IgD-negative memory B cell (primary cell): Measurements from ENCODE around the gene CPLX1. TPM values are rescaled to one million over a fixed set of nuclear protein-coding genes. Genes with fewer than 3 reads are reported as not detected.
"Not testable (repeated sequence)": the region's sequence is repeated elsewhere in the genome, so short reads cannot be mapped to it uniquely, and the experiment has no call there.

ENCODE experiments used
- H3K27ac Mint-ChIP-seq, 3 donors: one replicate each; pipeline ENCODE4 v1.8.0; 2020 to 2022; ENCODE audit warnings: mild to moderate bottlenecking in 3 of 3, mixed read lengths in 3 of 3, moderate library complexity in 1 of 3
- H3K27me3 Mint-ChIP-seq: one replicate; pipeline ENCODE4 v1.8.0; 2021; ENCODE audit warnings: mixed read lengths
- H3K36me3 Mint-ChIP-seq: one replicate; pipeline ENCODE4 v1.8.0; 2020; ENCODE audit warnings: mild to moderate bottlenecking, mixed read lengths
- H3K4me1 Mint-ChIP-seq, 3 donors: one replicate each; pipeline ENCODE4 v1.8.0; 2020 to 2022; ENCODE audit warnings: mixed read lengths in 3 of 3, mild to moderate bottlenecking in 1 of 3
- H3K4me3 Mint-ChIP-seq, 4 donors: one replicate each; pipeline ENCODE4 v1.8.0; 2020 to 2022; ENCODE audit warnings: mild to moderate bottlenecking in 4 of 4, mixed read lengths in 4 of 4, moderate library complexity in 3 of 4
- H3K9me3 Mint-ChIP-seq, 3 donors: one replicate each; pipeline ENCODE4 v1.8.0; 2020 to 2021; ENCODE audit warnings: mixed read lengths in 3 of 3, mild to moderate bottlenecking in 1 of 3
- polyA plus RNA-seq: library from polyadenylated mRNA; unstranded; fragments of 300-500 nt; fragmentation: Illumina TruSeq; gene quantifications from one replicate; pipeline ENCODE4 v1.2.3, GENCODE V29; 2021

Gene CPLX1
- polyA plus RNA-seq, 1 donor from 2014 or later = not detected

- Mint-ChIP-seq H3K27me3 (no peaks in the 10 kb centered on the region), H3K4me3 (no peak overlapping the region), H3K4me1 (peaks cover 0 to 1% (median 1%) of the 10 kb centered on the region in 3 donors)
Observed at GRCh38 chr4:749698-750666, 75.9 kb downstream of the CPLX1 start.

GRCh38 chr4:748461-748860 lies 77.5 kb downstream of the CPLX1 start:
- H3K4me3 Mint-ChIP-seq = no peak overlapping the region
- no peaks in the 10 kb centered on the region for H3K9me3 Mint-ChIP-seq
- no peaks in the 10 kb centered on the region for H3K4me1 Mint-ChIP-seq
- peaks cover 2% of the 10 kb centered on the region for H3K36me3 Mint-ChIP-seq
- no peaks in the 10 kb centered on the region for H3K27me3 Mint-ChIP-seq
- no peak overlapping the region for H3K27ac Mint-ChIP-seq

More at GRCh38 chr4:749698-750666, 75.9 kb downstream of the CPLX1 start:
- no peaks in the 10 kb centered on the region for H3K9me3 Mint-ChIP-seq
- H3K36me3 Mint-ChIP-seq = no peaks in the 10 kb centered on the region
- no peak overlapping the region for H3K27ac Mint-ChIP-seq

- peak overlapping the region in 1 of 3 donors; percentile 80 for H3K27ac Mint-ChIP-seq
- H3K4me1 Mint-ChIP-seq = peaks cover 2% of the 10 kb centered on the region in 3 donors
- no peak overlapping the region for H3K4me3 Mint-ChIP-seq
- no peaks in the 10 kb centered on the region for H3K27me3 Mint-ChIP-seq
- peaks cover 2% of the 10 kb centered on the region for H3K36me3 Mint-ChIP-seq
- no peaks in the 10 kb centered on the region for H3K9me3 Mint-ChIP-seq
Observed at GRCh38 chr4:747546-748170, 78.3 kb downstream of the CPLX1 start.

GRCh38 chr4:744212-744841 lies 81.6 kb downstream of the CPLX1 start:
- Mint-ChIP-seq H3K27me3 (no peaks in the 10 kb centered on the region), H3K27ac (peak overlapping the region in 1 of 3 donors; percentile 53), H3K36me3 (peaks cover 4% of the 10 kb centered on the region), H3K4me1 (peaks cover 5 to 6% (median 5%) of the 10 kb centered on the region in 3 donors), H3K9me3 (no peaks in the 10 kb centered on the region), H3K4me3 (no peak overlapping the region)

- Mint-ChIP-seq H3K9me3 (no peaks in the 10 kb centered on the region), H3K36me3 (peaks cover 4% of the 10 kb centered on the region), H3K4me3 (no peak overlapping the region), H3K27me3 (no peaks in the 10 kb centered on the region), H3K4me1 (peaks cover 5 to 9% (median 5%) of the 10 kb centered on the region in 3 donors), H3K27ac (peak overlapping the region in 1 of 3 donors; percentile 53)
Observed at GRCh38 chr4:743463-744211, 82.3 kb downstream of the CPLX1 start.

- H3K4me3 Mint-ChIP-seq = no peak overlapping the region
- no peaks in the 10 kb centered on the region for H3K27me3 Mint-ChIP-seq
- no peaks in the 10 kb centered on the region for H3K9me3 Mint-ChIP-seq
- peaks cover 4% of the 10 kb centered on the region for H3K36me3 Mint-ChIP-seq
- H3K4me1 Mint-ChIP-seq = peaks cover 5 to 9% (median 5%) of the 10 kb centered on the region in 3 donors
- H3K27ac Mint-ChIP-seq = peak overlapping the region in 1 of 3 donors; percentile 51
Observed at GRCh38 chr4:742742-743311, 83.1 kb downstream of the CPLX1 start.

- Mint-ChIP-seq H3K27ac (peak overlapping the region in 1 of 3 donors; percentile 51), H3K4me3 (no peak overlapping the region)
Observed at GRCh38 chr4:742096-742741, 83.7 kb downstream of the CPLX1 start.

GRCh38 chr4:740656-741282 lies 85.2 kb downstream of the CPLX1 start:
- Mint-ChIP-seq H3K9me3 (no peaks in the 10 kb centered on the region), H3K36me3 (peaks cover 4% of the 10 kb centered on the region), H3K4me3 (peak overlapping the region in 1 of 4 donors; percentile 38), H3K27ac (no peak overlapping the region), H3K4me1 (peaks cover 5 to 13% (median 5%) of the 10 kb centered on the region in 3 donors), H3K27me3 (no peaks in the 10 kb centered on the region)

More at GRCh38 chr4:742096-742741, 83.7 kb downstream of the CPLX1 start:
- H3K4me1 Mint-ChIP-seq = peaks cover 5 to 13% (median 5%) of the 10 kb centered on the region in 3 donors
- H3K36me3 Mint-ChIP-seq = peaks cover 4% of the 10 kb centered on the region
- H3K9me3 Mint-ChIP-seq = no peaks in the 10 kb centered on the region
- no peaks in the 10 kb centered on the region for H3K27me3 Mint-ChIP-seq

- H3K9me3 Mint-ChIP-seq = no peaks in the 10 kb centered on the region
- no peak overlapping the region for H3K4me3 Mint-ChIP-seq
- H3K27ac Mint-ChIP-seq = no peak overlapping the region
- peaks cover 5 to 13% (median 5%) of the 10 kb centered on the region in 3 donors for H3K4me1 Mint-ChIP-seq
- H3K27me3 Mint-ChIP-seq = no peaks in the 10 kb centered on the region
- H3K36me3 Mint-ChIP-seq = peaks cover 4% of the 10 kb centered on the region
Observed at GRCh38 chr4:740011-740410, 85.9 kb downstream of the CPLX1 start.

GRCh38 chr4:739569-739968 lies 86.4 kb downstream of the CPLX1 start:
- peaks cover 5 to 13% (median 5%) of the 10 kb centered on the region in 3 donors for H3K4me1 Mint-ChIP-seq
- H3K9me3 Mint-ChIP-seq = no peaks in the 10 kb centered on the region
- no peak overlapping the region for H3K27ac Mint-ChIP-seq
- H3K27me3 Mint-ChIP-seq = no peaks in the 10 kb centered on the region
- H3K36me3 Mint-ChIP-seq = peaks cover 4% of the 10 kb centered on the region
- no peak overlapping the region for H3K4me3 Mint-ChIP-seq

- no peak overlapping the region for H3K4me3 Mint-ChIP-seq
- no peak overlapping the region for H3K27ac Mint-ChIP-seq
- H3K36me3 Mint-ChIP-seq = peaks cover 2% of the 10 kb centered on the region
- H3K27me3 Mint-ChIP-seq = no peaks in the 10 kb centered on the region
- H3K4me1 Mint-ChIP-seq = peaks cover 5 to 13% (median 5%) of the 10 kb centered on the region in 3 donors
- H3K9me3 Mint-ChIP-seq = no peaks in the 10 kb centered on the region
Observed at GRCh38 chr4:738781-739280, 87.1 kb downstream of the CPLX1 start.

- H3K4me3 Mint-ChIP-seq, H3K36me3 Mint-ChIP-seq, H3K27me3 Mint-ChIP-seq, H3K27ac Mint-ChIP-seq, H3K9me3 Mint-ChIP-seq: not testable (repeated sequence)
- peaks cover 0 to 11% (median 0%) of the 10 kb centered on the region in 3 donors for H3K4me1 Mint-ChIP-seq
Observed at GRCh38 chr4:736561-736960, 89.4 kb downstream of the CPLX1 start.

GRCh38 chr4:735583-735982 lies 90.3 kb downstream of the CPLX1 start:
- peaks cover 1% of the 10 kb centered on the region for H3K36me3 Mint-ChIP-seq
- H3K27me3 Mint-ChIP-seq = no peaks in the 10 kb centered on the region
- peaks cover 0 to 11% (median 0%) of the 10 kb centered on the region in 3 donors for H3K4me1 Mint-ChIP-seq
- H3K27ac Mint-ChIP-seq = no peak overlapping the region
- H3K4me3 Mint-ChIP-seq = no peak overlapping the region
- H3K9me3 Mint-ChIP-seq = no peaks in the 10 kb centered on the region
